SK-N-MC (cell line): Measurements from ENCODE around the gene LRP10.

Source experiments
- EZH2 ChIP-seq: fragments of 200-600 bp; sonication (generic); IDR thresholded peaks from one replicate; pipeline ENCODE4 v1.6.1; 2017; ENCODE audit warnings: antibody characterized with exemption
- FOXP2 ChIP-seq: optimal IDR thresholded peaks from 2 replicates; pipeline ENCODE3; 2011; ENCODE audit warnings: mild to moderate bottlenecking, moderate library complexity; ENCODE audit not compliant: insufficient read depth; ENCODE audit errors: extremely low read length, control extremely low read depth
- POLR2AphosphoS5 ChIP-seq: IDR thresholded peaks from 2 replicates; pipeline ENCODE4 v1.6.1; 2012; ENCODE audit warnings: mild to moderate bottlenecking, low read depth, low read length, borderline replicate concordance

GRCh38 chr14:22883173-22883976, 11.8 kb downstream of the LRP10 start, which contains the start of gene REM2:
- TF ChIP-seq POLR2AphosphoS5, result no peak
- no peak for TF ChIP-seq EZH2
- no peak for TF ChIP-seq FOXP2
